ENCODE measurements around the gene S100A10. TPM values are rescaled to one million over a fixed set of nuclear protein-coding genes. Genes with fewer than 3 reads are reported as not detected.

Gene S100A10
- total RNA-seq, 2 experiments from 2014 or later, result 2.6 TPM; not detected in 1

- H2AFZ ChIP-seq (ENCODE audit: low read length), result no peak overlapping the region
- H3K79me2 ChIP-seq (ENCODE audit: insufficient read depth, low read depth, low read length), result no peaks in the 10 kb centered on the region
- no peak overlapping the region for H3K4me2 ChIP-seq (ENCODE audit: low read length)
- H3K9me2 ChIP-seq (ENCODE audit: insufficient read depth, low read length), result no peaks in the 10 kb centered on the region
- no peaks in the 10 kb centered on the region for H3K36me3 ChIP-seq (ENCODE audit: insufficient read depth, low read length)
- H4K20me1 ChIP-seq (ENCODE audit: insufficient read depth, low read length), result no peaks in the 10 kb centered on the region
- DNase-seq (ENCODE audit: low spot score), result no peak
- H3K4me1 ChIP-seq (ENCODE audit: insufficient read depth, low read length, poor library complexity, severe bottlenecking), result no peaks in the 10 kb centered on the region
- TF ChIP-seq CTCF (conservative IDR thresholded peaks at IDR 0.05; ENCODE audit: low read length) (no peak), EZH2phosphoT487 (IDR thresholded peaks at IDR 0.05; ENCODE audit: borderline replicate concordance, low read depth, low read length) (no peak)
- ChIA-PET POLR2A (interaction anchor here (0.6 kb wide), 1 partner anchor 871 kb away, joined by 3 read pairs; no protein-coding TSS in a partner anchor), CTCF (ENCODE audit: unreplicated experiment) (no interaction called here)
- intact Hi-C loops (cut with micrococcal nuclease; ENCODE audit: unreplicated experiment), result loop anchor here (10.0 kb wide), 1 partner anchor 248 kb away; no protein-coding TSS in a partner anchor
- no peak overlapping the region for H3K4me3 ChIP-seq (ENCODE audit: low read depth, low read length, poor library complexity, severe bottlenecking)
- BruUV-seq (replicated peaks), result no TSS peak
- H3K9me3 ChIP-seq (ENCODE audit: low read length), result no peaks in the 10 kb centered on the region
- H3K27ac ChIP-seq (ENCODE audit: low read depth, low read length, poor library complexity, severe bottlenecking), result no peak overlapping the region
Measured at GRCh38 chr1:151936653-151937052, 57.0 kb downstream of the S100A10 start.

DNA sequence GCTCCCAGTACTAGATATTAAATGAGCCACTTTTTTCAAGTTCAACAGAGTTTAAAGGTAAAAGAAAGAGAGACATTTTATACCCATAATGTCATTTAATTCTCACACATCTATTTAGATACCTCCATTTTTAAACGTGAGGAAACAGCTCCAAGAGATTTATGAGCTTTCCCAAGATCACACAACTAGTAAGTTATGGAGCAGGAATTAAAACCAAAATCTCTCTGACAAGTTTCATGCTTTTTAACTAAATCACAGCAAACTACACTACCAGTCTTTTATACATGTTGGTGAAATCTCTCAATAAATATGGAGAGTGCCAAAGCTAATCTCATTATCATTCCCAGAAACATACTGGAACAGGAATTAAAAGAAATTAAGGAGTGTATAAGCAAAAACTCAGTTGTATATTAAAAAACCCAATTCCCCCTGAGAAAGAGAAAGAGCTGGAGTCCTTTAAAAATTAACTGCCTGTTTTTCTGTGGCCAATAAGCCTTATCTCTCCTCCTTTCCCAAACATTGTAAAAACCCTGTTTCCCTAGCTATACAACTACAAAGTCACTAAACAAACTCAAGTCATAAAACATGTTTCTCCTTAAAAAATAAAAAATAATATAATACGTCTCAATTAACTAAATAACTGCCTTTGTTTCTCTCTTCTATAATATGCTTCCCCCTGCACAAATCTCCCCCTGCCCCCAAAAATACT is 57.6 kb downstream of the S100A10 start:
- no peak for TF ChIP-seq EZH2phosphoT487 (IDR thresholded peaks at IDR 0.05; ENCODE audit: borderline replicate concordance, low read depth, low read length)
- TF ChIP-seq CTCF (conservative IDR thresholded peaks at IDR 0.05; ENCODE audit: low read length), result no peak
- Histone ChIP-seq H3K4me1 (ENCODE audit: insufficient read depth, low read length, poor library complexity, severe bottlenecking) (no peaks in the 10 kb centered on the region), H3K4me2 (ENCODE audit: low read length) (no peak overlapping the region), H4K20me1 (ENCODE audit: insufficient read depth, low read length) (no peaks in the 10 kb centered on the region), H3K9me2 (ENCODE audit: insufficient read depth, low read length) (no peaks in the 10 kb centered on the region), H3K27ac (ENCODE audit: low read depth, low read length, poor library complexity, severe bottlenecking) (no peak overlapping the region), H3K36me3 (ENCODE audit: insufficient read depth, low read length) (no peaks in the 10 kb centered on the region), H3K4me3 (ENCODE audit: low read depth, low read length, poor library complexity, severe bottlenecking) (no peak overlapping the region), H2AFZ (ENCODE audit: low read length) (no peak overlapping the region), H3K79me2 (ENCODE audit: insufficient read depth, low read depth, low read length) (no peaks in the 10 kb centered on the region), H3K9me3 (ENCODE audit: low read length) (no peaks in the 10 kb centered on the region)
- no peak for DNase-seq (ENCODE audit: low spot score)
- intact Hi-C loops (cut with micrococcal nuclease; ENCODE audit: unreplicated experiment), result loop anchor here (10.0 kb wide), 1 partner anchor 249 kb away; no protein-coding TSS in a partner anchor
- BruUV-seq (replicated peaks), result no TSS peak
- POLR2A ChIA-PET, result interaction anchor here (0.9 kb wide), 1 partner anchor 11 kb away, joined by 3 read pairs; no protein-coding TSS in a partner anchor
- CTCF ChIA-PET (ENCODE audit: unreplicated experiment), result no interaction called here

GRCh38 chr1:151935154-151935553 is 58.5 kb downstream of the S100A10 start:
- Histone ChIP-seq H3K4me3 (ENCODE audit: low read depth, low read length, poor library complexity, severe bottlenecking) (no peak overlapping the region), H3K36me3 (ENCODE audit: insufficient read depth, low read length) (no peaks in the 10 kb centered on the region), H3K79me2 (ENCODE audit: insufficient read depth, low read depth, low read length) (no peaks in the 10 kb centered on the region), H3K4me2 (ENCODE audit: low read length) (no peak overlapping the region), H4K20me1 (ENCODE audit: insufficient read depth, low read length) (no peaks in the 10 kb centered on the region), H2AFZ (ENCODE audit: low read length) (no peak overlapping the region), H3K27ac (ENCODE audit: low read depth, low read length, poor library complexity, severe bottlenecking) (no peak overlapping the region), H3K9me2 (ENCODE audit: insufficient read depth, low read length) (no peaks in the 10 kb centered on the region), H3K4me1 (ENCODE audit: insufficient read depth, low read length, poor library complexity, severe bottlenecking) (peaks cover 1% of the 10 kb centered on the region), H3K9me3 (ENCODE audit: low read length) (no peaks in the 10 kb centered on the region)
- intact Hi-C loops (cut with micrococcal nuclease; ENCODE audit: unreplicated experiment), result loop anchor here (10.0 kb wide), 1 partner anchor 250 kb away; no protein-coding TSS in a partner anchor
- ChIA-PET POLR2A (no interaction called here), CTCF (ENCODE audit: unreplicated experiment) (interaction anchor here (1.0 kb wide), 1 partner anchor 66 kb away, joined by 4 read pairs; no protein-coding TSS in a partner anchor)
- TF ChIP-seq EZH2phosphoT487 (IDR thresholded peaks at IDR 0.05; ENCODE audit: borderline replicate concordance, low read depth, low read length) (no peak), CTCF (conservative IDR thresholded peaks at IDR 0.05; ENCODE audit: low read length) (no peak)
- DNase-seq (ENCODE audit: low spot score), result no peak
- BruUV-seq (replicated peaks), result no TSS peak

All from OCI-LY7 (cell line).